Right renal cortex interstitium (tissue), 3 donors: ENCODE results near the gene ID2. TPM values are rescaled to one million over a fixed set of nuclear protein-coding genes. Genes with fewer than 3 reads are reported as not detected.

Experiments used
- DNase-seq, 3 donors: peaks; one replicate each; pipeline ENCODE4 v3.0.0-alpha.2; 2013; ENCODE audit warnings: low read depth in 3 of 3, low spot score in 2 of 3
- polyA plus RNA-seq, 3 donors: library from polyadenylated mRNA; unstranded; fragments of 120-200 nt; gene quantifications; one replicate each; pipeline ENCODE4 v1.2.1, GENCODE V29; 2013; ENCODE audit not compliant: insufficient read length in 3 of 3

ID2 gene
- polyA plus RNA-seq, 3 donors = 297 to 325 (median 312) TPM

DNA sequence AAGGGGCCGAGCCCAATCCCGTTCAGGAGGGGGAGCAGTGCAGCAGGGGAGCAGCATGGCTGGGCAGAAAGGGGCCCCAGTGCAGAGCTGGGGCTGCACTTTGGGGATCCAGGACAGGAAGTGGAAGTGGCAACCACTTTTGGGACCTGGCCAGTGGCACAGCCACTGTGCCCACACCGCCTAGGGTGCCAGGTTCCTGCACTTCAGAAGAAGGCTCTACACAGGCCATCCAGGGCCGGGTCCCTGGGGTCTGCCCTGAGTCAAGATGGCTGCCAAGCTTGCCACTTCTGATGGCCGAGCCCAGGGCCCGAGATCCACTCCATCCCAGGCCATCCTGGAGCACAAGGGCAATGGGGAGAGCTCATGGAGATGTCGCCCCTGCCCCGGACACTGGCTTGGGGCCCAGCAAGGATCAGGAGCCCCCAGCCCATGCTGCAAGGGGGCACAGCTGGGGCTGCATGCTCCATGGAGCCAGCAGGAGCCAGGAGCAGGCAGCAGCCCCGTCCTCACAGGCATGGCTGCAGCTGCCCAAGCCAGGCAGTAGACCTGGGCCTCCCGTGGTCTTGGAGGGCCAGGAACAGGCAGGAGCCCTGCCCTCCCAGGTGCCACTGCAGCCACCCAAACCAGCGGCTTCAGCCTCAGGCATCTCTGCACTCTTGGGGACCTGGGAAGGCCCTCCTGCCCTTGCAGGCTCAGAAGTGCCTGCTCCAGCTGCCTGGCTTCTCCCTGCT lies 35.0 kb upstream of the ID2 start:
- DNase-seq = no peak

DNA sequence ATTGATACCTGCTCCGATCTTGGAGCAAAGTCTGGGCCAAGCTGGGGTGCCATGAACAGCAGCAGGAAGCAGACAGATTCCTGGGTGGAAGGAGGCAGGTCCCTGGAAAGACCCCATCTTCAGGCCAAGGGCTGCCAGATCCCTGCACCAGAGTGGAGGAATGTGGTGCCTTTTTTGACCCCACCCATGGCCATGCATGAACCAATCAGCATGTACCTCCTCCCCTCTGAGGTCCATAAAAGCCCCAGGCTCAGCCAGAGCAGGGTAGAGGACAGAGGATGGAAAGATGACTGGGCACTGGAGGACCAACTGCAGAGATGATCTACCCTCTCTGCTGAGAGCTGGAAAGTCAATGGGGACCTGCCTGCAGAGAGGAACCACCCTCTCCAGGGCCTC lies 34.4 kb upstream of the ID2 start:
- no peak for DNase-seq

DNA sequence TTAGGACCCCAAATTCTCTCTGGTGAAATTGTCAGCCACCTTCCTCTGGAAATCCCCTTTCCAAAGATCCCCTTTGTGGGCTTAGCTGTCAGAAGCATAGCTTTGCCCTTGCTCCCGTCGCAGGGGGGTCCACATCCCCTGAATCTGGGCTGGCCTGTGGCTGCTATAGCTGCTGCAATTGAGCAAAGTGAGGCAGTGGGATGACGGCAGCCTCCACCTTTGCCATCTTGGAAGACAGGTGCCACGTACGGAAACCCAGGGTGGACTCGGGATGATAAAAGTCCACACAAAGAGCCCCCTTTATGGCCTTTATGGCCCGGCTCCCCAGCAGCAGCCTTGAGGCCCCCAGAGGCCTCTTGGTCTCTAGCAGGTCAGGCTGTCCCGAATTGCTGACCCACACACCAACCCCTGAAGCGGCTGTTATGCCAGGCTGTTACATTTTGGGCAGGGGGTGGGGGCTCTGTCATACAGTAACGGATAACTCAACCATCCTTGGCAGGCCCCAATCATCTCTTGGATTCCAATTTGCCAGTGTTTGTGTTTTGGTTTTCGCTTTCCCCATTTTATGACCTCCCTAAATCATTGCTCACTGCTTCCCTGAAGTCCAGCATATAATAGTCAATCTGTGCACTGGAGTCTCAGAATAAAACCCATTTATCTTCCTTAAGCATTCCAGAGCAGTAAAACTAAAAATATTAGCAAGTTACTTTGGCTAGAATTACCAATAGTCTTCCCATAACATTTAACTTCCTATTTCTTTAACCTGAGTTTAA lies 33.2 kb upstream of the ID2 start:
- DNase-seq = no peak

DNA sequence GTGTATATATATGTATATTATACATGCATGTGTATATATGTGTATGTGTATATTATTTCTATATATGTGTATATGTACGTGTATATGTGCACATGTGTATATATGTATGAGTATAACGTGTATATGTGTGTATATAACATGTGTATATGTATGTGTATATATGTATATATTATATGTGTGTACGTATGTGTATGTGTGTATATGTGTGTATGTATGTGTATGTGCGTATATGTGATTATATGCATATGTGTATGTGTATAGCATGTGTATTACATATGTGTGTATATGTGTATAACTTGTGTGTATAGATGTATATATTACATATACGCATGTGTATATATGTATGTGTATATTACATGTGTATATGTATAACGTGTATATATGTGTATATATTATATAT lies 32.1 kb upstream of the ID2 start:
- no peak for DNase-seq

DNA sequence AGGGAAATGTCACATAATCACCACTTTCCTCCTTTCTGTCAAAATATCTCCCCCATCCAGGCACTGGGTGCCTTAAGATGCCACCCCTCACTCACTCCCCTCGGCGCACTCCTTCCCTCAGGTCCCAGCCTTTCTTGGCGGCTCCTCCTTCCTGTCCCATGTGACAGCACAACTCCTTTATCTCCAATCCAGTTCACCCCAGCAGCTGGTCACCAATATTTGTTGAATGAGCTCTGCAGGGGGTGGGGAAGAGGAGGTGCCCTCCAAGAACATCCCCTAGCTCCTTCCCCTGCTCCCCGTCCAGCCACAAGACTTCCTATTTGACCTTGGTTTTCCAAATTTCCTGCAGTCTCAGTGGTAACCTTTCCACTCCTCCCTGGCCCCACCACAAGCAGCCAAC lies 31.6 kb upstream of the ID2 start:
- no peak for DNase-seq

DNA sequence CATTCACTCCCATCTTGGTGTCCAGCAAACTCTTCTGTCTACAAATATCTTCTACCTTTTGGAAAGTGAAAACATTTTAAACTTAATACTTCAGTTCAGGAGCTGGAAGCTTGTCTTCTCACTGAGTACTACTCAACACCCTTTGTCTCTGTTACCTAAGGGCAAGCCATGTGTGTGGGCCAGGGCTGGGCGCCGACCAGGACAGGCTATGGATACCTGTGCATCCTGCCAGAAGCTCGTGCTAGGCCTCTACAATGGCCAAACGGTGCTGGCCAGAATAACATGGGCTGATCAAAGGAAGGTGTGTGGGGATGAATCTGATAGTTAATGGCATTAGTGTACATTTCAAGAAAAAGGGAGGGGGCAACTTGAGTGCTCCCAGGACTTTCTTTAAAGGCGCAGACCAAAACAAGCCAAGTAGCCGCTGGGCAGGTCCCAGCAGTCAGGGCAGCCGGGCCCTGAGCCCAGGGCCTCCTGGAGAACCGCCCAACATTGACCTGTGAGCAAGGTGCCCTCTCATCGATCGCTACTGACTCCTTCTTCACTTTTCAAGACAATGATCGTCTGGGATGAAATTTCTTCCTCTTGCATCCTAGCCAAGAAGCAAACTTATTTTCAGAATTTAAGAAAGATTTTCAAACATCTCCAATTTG lies 29.0 kb upstream of the ID2 start:
- no peak for DNase-seq

DNA sequence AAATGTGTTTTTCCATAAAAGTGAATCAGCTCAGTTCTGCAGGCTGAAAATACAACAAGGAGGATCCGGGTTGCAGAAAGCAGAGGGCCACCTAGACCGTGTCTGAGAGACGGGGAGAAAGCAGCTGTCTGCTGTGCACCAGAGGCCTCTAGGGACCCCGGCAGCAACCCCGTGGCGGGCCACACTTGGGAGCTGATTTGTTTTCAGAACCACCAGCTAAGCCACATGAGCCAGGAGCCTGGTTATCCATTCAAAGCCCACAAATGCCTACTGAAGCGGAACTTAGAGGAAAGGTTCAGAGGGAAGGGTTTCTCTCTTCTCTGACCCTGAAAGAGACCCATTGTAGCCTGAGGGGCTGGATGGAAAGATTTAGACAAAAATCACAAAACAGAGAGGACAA lies 28.4 kb upstream of the ID2 start:
- no peak for DNase-seq

DNA sequence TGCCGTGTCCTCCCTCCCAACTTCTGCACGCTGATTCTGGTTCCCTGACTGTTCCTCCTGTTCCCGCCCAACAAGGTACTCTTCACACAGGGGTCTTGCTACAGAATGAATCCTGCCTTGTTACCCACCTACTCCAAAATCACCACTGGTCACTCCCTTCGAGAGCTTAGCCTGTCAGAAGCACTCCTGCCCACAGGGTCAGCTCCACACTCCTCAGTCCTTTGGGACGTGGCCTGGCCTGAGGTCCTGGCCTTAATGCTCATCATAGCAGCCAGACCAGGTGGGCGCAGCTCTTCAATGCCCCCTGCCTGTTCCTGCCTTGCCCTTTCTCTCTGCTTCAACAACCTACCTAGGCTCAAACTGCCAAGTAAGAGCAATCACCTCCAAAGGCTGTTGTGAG lies 27.8 kb upstream of the ID2 start:
- DNase-seq = no peak

DNA sequence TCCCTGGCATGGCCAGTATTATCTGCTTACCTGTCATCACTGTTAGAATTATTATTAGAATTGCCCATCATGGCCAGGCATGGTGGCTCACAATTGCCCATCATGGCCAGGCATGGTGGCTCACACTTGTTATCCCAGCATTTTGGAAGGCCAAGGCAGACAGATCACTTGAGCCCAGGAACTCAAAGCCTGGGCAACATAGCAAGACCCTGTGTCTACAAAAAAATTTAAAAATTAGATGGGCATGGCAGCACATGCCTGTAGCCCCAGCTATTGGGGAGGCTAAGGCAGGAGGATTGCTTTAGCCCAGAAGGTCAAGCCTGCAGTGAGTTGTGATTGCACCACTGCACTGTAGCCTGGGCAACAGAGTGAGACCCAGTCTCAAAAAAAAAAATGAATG lies 27.4 kb upstream of the ID2 start:
- DNase-seq = no peak

DNA sequence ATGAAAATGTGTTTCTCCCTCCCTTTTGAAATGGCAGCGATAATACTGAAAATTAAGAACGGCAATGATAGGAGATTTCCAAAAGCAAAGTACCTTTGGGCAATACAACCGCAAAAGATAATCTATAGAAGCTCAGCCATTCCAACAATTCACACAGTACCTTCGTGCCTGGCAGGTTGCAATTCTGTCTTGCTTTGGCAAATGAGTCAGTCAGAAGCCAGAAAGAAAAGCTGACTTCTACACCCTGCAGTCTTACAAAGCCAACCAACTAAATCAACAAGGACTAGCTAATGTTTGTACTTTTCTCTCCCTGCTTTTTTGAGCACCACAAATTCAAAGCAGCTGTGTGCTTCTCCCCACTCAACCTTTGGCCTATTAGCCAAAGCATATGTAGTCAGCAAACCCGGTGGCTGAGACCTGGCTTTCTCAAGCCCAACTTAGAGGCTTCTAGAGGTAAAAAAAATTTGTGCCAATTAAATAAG lies 25.7 kb upstream of the ID2 start:
- no peak for DNase-seq

DNA sequence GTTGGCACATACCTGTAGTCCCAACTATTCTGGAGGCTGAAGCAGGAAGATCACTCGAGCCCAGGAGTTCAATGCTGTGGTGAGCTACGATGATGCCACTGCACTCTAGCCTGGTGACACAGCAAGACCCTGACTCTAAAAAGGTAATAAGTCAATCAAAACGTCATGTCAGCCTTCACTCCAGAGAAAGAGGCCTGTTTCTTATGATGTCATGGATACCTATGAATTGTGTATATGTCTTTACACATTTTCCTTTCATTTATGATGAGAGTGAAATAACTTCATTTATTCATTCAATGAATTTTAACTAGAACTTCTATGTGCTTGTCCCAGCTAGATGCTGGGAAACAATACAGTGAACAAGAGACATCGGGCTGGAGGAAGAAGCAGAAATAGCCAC lies 25.0 kb upstream of the ID2 start:
- DNase-seq = no peak

DNA sequence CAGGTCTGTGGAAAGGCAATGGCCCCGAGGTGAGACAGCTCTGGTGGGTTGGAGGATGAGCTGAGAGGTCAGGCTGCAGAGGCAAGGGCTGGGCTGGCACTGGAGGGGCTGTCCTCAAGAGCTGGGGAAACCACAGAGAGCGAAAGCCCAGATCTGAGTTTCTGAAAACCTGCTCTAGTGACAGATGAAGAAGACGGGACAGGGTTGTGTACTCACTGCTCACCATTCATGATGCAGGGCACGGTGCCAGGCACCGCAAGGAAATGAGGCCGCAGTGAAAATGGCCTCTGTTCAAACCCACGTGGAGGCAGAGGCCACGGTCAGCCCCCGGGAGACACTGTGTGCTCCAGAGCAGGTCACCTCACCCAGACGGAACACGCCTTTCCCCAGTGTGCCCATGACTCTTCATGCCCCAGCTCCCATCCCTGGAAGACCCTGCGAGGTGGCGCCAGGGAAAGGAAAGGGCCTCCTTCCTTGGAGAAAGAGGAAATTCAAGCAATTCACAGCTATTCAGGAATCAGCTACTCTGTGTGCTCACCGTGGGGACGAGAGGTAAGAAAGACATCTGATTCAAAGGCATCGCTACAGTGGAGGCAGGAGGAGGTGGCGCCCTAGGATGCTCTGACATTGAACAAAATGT lies 24.3 kb upstream of the ID2 start:
- DNase-seq = no peak

DNA sequence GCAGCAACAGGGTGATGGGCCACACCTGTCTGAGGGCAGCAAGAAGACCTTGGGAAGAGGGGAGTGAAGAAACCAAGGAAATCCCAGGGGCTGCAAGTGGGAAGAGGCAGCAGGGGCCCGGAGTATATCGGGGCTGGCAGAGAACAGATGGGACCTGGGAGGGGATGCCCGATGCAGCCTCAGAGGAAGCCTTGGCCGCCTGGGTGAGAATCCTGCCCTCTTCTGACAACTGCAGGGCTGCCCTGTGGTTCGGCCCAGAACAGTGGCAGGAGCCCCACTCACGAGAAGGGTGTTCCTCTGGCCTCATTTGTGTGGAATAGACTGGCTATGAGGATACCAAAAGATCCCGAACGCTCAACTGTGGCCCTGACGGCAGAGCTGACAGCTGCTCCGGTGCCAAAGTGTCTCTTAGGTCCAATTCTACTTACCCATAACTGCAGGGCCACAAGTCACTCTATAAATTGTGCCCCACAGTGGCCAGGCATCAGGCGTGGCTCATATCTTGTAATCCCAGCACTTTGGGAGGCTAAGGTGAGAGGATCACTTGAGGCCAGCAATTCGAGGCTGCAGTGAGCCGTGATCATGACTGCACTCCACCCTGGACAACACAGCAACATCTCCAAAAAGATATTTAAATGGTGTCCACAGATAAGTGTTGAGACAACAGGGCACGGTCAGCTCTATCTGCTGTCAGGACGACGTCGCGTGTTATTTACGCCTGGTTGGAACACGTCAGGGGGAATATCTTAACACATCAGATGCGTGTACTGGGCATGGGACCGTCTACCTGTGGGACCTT lies 23.6 kb upstream of the ID2 start:
- DNase-seq = no peak

DNA sequence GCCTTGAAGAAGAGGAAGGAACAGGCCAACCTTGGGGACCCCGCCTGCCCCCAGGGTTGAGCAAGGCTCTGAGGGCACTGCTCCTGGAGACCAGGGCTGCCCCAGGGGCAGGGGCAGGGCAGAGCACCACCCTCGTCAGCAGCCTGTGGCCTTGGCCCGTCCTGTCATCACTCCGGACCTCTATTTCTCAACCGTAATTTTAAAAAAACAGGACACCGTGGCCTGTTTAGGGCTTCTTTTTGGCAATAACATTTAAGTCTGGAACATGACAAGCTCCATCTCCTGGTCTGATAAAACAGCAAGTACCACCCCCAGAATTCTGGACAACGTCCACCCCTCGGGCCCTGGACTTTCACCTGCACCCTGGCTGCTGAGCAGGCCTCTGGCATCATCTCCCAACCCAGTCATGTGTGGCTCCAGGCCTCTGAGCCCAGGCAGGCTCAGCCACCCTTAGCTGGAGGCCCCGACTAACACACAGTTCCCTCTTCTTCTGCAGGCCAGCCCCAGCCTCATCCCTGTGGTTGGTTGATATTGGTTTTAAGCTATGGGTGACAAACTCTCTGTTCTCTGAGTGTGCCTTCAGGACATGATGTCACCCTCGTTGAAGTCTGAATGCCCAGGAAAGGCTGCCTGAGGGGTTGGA lies 22.6 kb upstream of the ID2 start:
- no peak for DNase-seq

DNA sequence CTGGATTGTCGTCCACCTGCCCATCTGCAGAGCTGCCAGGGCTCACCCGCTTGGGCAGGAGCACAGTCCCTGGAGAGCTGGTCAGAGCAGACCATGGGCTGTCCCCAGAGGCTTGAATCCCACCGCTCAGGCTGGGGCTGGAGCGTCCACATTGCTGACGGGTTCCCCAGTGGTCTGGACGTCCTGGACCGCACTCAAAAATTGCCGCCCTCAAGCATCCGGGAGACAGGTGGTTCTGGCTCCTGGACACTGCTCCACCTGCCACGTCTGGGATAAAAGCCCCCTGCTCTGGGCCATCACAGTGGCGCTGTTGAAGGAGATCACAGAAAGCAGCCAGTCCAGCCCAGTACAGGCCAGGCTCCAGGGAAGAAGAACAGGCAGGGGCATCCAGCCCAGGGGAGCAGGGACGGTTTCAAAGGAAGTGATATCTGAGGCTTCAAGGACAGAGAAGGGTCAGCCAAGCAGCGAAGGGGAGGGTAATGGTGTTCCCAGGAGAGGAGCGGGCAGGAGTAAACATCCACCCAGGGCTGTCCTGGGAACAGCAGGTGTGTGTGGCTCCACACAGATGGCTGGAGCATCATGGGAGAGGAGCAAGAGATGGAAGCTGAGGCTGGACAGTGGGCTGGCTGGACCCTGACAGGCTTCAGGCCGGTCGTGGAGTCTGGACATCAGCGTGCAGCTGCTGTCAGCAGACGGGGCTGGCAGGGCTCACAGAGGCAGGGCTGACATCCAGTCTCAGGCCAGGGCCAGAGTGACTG lies 21.9 kb upstream of the ID2 start:
- DNase-seq = no peak

DNA sequence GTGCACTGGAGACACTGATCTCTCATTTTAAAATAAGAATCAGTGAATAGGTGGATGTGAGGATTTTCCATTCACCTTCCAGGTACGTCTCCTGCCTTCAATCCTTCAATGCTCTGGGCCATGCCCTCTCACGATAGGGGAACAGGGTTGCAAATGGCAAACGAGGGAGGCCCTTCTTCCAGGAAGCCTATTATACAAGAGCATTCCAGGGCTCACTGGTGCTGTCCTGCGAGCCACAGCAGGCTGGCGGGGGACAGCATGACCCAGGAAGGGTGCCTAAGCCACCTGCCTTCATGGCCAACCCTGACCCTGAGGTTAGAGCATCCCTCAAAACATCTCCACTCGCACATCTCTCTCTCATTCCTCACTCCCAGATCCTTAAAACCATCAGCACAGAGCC lies 20.6 kb upstream of the ID2 start:
- DNase-seq = no peak

DNA sequence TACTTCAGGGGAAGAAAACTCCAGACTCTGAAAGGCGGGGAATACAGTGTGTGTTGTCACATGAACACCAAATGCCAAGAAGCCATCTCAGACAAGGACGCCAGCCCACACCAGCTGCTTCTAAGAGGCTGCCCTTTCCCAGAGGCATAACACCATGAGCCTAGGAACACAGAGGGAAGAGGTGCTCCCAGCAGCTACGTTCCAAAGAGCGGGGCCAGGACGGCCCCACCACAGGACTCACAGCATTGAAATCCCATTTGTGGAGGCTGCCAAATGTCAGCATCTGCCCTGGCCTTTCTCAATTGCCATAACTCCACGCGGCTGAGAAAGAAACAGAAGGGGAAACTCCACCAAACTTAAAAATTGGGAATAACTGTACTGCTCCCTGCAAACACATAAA lies 20.1 kb upstream of the ID2 start:
- DNase-seq = no peak

DNA sequence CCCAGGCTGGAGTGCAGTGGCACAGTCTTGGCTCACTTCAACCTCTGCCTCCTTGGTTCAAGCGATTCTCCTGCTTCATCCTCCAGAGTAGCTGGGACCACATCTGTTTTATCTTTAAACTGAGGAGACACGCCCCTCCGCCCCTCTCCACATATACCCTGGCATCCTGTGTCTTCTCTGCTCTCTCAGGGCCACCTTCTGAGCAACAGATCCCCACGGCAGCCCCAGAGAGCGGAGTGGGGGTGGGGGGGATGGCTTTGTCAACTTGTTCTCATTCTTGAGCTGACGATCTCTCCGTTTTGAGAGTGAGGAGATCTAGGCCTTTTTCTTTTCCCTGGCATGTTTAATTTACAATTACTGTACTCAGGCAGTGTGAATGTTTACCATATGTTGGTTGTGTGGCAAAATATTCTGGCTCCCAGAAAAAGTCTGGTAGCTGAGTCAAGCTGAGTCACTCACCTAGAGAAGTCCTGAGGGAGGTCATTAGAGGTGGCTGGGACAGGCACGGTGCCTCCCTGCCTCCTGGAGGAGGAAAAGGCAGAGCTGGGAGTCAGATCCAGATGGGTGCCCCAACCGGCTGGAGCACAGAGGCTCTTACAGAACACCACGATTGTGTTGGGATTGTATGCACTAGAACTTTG lies 19.5 kb upstream of the ID2 start:
- no peak for DNase-seq

DNA sequence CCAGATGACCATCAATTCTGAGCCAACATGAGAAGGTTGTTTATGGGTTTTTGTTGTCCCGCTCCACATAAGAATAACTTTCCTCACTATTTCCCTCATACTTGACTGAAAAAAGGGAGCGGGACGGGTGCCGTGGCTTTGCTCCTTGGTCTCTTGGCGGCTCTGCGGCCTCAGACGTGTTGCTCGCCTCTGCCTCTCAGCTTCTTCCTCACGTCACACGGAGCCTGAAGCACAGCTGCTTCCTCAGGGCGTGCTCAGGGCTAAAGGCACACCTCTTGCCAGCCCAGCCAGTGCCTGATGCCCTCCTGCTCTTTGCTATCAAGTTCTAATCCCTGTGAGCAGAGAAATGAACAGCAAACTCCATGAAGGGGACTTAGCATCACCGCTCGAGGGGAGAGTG lies 17.9 kb upstream of the ID2 start:
- DNase-seq = no peak
